ENCODE data around the gene NCAPH2.

DNA sequence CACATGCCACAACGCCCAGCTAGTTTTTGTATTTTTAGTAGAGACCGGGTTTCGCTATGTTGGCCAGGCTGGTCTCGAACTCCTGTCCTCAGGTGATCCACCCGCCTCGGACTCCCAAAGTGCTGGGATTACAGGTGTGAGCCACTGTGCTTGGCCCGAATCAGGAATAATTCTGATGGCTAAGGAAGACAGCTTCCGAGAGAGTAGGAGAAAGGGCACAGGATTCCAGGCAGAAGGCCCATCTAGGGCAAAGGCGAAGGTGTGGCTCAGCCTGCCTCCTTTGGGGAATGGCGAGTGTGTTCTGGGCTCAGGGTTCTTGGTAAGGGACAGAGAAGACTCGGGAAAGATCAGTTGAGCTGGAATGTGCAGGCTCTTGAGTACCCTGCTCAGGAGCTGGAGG, 56.3 kb downstream of the NCAPH2 start:
- TF ChIP-seq POLR2A (IDR thresholded peaks at IDR 0.05) (no peak), CTCF (IDR thresholded peaks at IDR 0.05) (no peak)
